Measurements from ENCODE around the gene SLC28A1. TPM values are rescaled to one million over a fixed set of nuclear protein-coding genes. Genes with fewer than 3 reads are reported as not detected.

SLC28A1 gene
- total and polyA plus RNA-seq, 2 experiments from 2014 or later: 0.24 to 0.45 TPM

DNA sequence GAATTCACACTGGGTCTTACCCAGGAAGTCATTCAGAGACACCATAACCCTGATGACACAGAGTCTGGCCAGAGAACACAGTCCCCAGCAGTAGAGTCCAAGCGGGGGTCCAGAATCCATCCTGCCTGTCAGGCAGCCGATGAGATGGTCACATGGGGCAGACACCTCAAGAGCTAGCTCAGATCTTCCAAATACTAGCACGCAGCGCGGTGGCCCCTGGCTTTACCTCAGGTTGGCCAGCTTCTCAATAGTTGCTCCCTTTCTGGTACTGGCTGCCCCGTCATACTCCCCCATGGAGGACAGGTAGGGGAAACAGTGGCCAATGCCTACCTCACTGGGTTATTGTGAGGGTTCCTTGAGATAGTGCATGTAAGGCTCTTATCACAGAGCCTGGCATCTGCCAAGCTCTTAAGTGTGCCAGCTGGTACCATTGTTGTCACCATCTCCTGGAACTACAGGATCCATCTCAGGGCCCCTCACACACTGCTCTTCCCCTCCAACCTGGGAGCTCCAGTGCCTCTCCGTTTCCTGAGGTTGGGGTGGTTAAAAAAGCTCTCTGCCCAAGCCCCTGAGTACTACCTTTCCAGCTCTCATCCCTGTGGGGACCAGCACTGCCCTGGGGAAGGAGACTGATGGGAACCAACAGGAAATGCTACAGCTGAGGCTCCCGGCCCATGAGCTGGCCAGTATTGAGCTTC lies 3.5 kb upstream of the SLC28A1 start:
- TF ChIP-seq, protein P1, sequence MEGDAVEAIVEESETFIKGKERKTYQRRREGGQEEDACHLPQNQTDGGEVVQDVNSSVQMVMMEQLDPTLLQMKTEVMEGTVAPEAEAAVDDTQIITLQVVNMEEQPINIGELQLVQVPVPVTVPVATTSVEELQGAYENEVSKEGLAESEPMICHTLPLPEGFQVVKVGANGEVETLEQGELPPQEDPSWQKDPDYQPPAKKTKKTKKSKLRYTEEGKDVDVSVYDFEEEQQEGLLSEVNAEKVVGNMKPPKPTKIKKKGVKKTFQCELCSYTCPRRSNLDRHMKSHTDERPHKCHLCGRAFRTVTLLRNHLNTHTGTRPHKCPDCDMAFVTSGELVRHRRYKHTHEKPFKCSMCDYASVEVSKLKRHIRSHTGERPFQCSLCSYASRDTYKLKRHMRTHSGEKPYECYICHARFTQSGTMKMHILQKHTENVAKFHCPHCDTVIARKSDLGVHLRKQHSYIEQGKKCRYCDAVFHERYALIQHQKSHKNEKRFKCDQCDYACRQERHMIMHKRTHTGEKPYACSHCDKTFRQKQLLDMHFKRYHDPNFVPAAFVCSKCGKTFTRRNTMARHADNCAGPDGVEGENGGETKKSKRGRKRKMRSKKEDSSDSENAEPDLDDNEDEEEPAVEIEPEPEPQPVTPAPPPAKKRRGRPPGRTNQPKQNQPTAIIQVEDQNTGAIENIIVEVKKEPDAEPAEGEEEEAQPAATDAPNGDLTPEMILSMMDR (IDR thresholded peaks at IDR 0.05; ENCODE audit: low read depth, low read length): no peak
- Histone ChIP-seq H3K9me3 (ENCODE audit: low read depth) (no peaks in the 10 kb centered on the region), H3K36me3 (no peaks in the 10 kb centered on the region), H3K4me3 (no peak overlapping the region), H3K27me3 (no peaks in the 10 kb centered on the region), H3K27ac (no peak overlapping the region), H3K4me1 (ENCODE audit: low read depth) (no peaks in the 10 kb centered on the region)
- DNase-seq (ENCODE audit: low read depth in 1 of 2, low spot score in 1 of 2): no peak

DNA sequence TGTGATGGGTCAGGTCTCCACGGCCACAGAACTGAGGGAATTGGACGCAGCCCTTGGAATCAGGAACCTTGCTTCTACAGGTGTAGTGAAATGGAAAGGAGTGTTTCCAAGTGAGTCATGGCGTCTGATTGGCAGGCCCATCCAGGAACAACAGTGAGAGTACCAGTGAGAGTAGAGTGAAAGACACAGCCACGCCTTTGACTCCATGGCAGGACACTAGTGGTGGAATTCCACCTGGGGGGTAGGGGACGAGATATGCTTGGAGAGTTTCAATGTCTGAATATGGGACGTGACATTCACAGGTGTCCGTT lies 3.0 kb upstream of the SLC28A1 start:
- no peak for DNase-seq (ENCODE audit: low read depth in 1 of 2, low spot score in 1 of 2)
- Histone ChIP-seq H3K36me3 (no peaks in the 10 kb centered on the region), H3K4me3 (no peak overlapping the region), H3K4me1 (ENCODE audit: low read depth) (no peaks in the 10 kb centered on the region), H3K9me3 (ENCODE audit: low read depth) (no peaks in the 10 kb centered on the region), H3K27me3 (no peaks in the 10 kb centered on the region), H3K27ac (no peak overlapping the region)
- TF ChIP-seq, protein P1 (IDR thresholded peaks at IDR 0.05; ENCODE audit: low read depth, low read length): no peak

DNA sequence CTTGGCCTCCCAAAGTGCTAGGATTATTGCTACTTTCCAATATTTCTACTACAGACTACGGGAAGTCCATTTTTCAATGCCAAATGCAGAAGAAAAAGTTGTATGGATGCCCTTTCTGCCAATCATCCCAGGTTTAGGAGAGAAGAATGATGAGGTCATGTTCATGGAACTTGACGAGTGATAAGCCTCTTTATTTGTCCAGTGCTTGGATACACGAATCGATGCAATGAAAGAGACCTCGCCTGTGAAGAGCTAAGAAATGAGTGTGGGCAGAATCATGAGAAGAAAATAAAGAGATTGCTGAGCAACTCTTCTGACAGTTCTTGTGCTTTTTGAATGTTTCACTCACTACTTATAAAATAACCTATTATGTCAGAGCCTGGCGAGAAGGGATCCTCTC lies 996 bp upstream of the SLC28A1 start:
- Histone ChIP-seq H3K36me3 (no peaks in the 10 kb centered on the region), H3K4me1 (ENCODE audit: low read depth) (no peaks in the 10 kb centered on the region), H3K27me3 (no peaks in the 10 kb centered on the region), H3K9me3 (ENCODE audit: low read depth) (no peaks in the 10 kb centered on the region), H3K27ac (no peak overlapping the region), H3K4me3 (no peak overlapping the region)
- TF ChIP-seq, protein P1 (IDR thresholded peaks at IDR 0.05; ENCODE audit: low read depth, low read length): no peak
- DNase-seq (ENCODE audit: low read depth in 1 of 2, low spot score in 1 of 2): peak in 1 of 2 donors; percentile 25

DNA sequence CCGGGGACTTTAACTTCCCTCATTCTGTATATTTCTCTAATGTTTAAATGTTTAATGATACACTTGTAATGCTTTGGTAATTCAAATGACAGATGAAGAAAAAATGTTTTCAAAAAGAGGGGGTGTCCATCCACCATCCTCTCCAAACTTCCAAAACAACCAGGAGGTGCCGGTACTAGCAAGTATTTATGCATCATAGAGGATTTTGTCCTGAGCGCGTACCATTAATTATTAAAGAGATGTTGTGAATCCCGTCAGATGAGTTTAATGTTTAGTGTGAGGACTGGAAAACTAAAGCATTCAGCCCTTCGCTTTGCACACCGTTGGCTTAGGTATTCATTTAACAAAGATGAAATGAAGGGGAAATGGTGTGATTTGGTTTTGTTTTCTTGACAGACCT lies 1.3 kb downstream of the SLC28A1 start:
- no peaks in the 10 kb centered on the region for H3K4me1 ChIP-seq (ENCODE audit: low read depth)
- no peaks in the 10 kb centered on the region for H3K27me3 ChIP-seq
- no peak for DNase-seq (ENCODE audit: low read depth in 1 of 2, low spot score in 1 of 2)
- no peaks in the 10 kb centered on the region for H3K9me3 ChIP-seq (ENCODE audit: low read depth)
- no peak overlapping the region for H3K27ac ChIP-seq
- H3K36me3 ChIP-seq: no peaks in the 10 kb centered on the region
- TF ChIP-seq, protein P1 (IDR thresholded peaks at IDR 0.05; ENCODE audit: low read depth, low read length): no peak
- no peak overlapping the region for H3K4me3 ChIP-seq

DNA sequence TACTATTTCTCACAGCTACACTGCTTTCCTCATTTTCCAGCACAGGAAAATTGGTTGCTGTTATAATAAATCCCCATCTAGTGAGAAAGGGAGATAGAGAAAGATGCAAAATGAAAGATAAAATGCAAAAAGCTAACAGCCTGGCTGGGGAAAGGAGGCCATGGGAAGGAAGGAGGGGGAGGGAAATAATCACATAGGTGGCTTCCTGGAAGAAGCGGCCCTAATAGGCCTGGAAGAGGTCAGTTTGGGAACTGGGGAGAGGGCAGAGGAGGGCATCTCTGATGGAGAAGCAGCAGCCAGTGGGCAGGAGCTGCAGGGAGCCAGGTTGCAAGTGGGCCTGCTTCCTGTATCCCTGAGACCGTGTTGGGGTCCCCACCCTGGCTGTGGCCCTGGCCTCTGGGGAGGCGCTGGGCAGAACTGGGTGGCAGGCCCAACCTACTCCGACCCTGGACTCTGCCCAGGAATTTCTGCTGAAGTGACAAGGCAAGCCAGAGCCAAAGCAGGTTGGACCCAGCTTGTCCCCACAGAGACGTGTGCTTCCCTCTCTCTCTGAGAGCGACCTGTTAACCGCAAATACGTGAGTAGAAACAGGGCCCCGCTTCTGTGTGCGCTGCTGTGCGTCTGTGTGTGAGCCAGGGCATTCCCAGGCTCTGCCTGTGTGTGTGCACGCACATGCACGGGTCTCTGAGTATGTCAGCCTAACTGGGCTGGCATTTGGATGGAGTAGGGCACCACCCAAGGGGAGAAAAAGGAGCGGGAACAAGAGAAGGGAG lies 1.9 kb downstream of the SLC28A1 start:
- no peak for DNase-seq (ENCODE audit: low read depth in 1 of 2, low spot score in 1 of 2)
- Histone ChIP-seq H3K9me3 (ENCODE audit: low read depth) (no peaks in the 10 kb centered on the region), H3K4me1 (ENCODE audit: low read depth) (no peaks in the 10 kb centered on the region), H3K27ac (no peak overlapping the region), H3K27me3 (no peaks in the 10 kb centered on the region), H3K36me3 (no peaks in the 10 kb centered on the region), H3K4me3 (no peak overlapping the region)
- TF ChIP-seq, protein P1 (IDR thresholded peaks at IDR 0.05; ENCODE audit: low read depth, low read length): no peak

Data from cardiac muscle cell (in vitro differentiated cells and primary cell).